ENCODE measurements around the gene DLG1.
"Not testable (repeated sequence)": the region's sequence is repeated elsewhere in the genome, so short reads cannot be mapped to it uniquely, and the experiment has no call there.

- not testable (repeated sequence) for TF ChIP-seq CTCF, POLR2A (IDR thresholded peaks at IDR 0.05)
Measured at GRCh38 chr3:197193759-197194158, 104.7 kb downstream of the DLG1 start.
